ENCODE results near the gene BICDL1.

The BICDL1 gene

DNA sequence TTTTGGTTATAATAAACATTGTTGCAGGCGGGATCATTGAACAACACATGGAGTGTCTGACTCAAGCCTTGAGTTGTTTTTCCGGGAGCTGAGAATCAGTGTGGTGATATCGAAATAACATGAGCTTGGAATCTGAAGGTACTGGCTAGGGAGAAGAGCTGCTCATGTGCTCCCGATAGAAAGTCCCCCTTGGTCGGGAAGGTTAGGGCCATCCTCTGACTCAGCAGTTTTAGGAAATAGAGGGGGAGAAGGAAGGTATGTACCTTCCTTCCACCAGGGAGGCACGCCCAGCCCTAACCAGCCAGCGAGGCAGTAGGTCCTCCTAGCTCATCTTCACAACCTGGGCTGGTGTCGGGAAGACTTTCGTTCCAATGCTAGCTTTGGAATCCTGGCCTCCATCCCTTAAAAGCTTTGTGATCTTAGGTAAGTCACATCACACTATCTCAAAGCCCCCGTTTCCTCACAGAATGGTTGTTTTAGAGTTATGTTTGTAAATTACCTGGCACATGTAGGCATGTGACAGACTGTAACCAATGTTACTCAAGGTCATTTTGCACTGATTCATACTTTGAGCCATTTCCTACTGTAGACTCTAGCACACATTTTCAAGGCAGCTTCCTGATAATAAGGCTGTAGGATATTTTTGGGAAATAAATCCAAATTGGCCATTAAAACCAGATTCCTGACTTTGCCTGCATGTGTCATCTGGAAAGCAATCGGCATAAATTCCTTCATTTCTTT is 129.5 kb downstream of the BICDL1 start:
- Histone ChIP-seq H3F3A (ENCODE audit: low read depth) (0 out of 2 replicates have a peak, but pooled peaks cover 3% of the 10 kb centered on the region), H3K79me2 (ENCODE audit: insufficient read depth, low read length) (peaks cover 45% of the 10 kb centered on the region), H3K4me3 (ENCODE audit: low read length, poor library complexity, severe bottlenecking) (peak overlapping the region; percentile 99), H3K4me2 (ENCODE audit: low read depth, low read length, poor library complexity, severe bottlenecking) (peak overlapping the region; percentile 96), H3K9me3 (ENCODE audit: insufficient read depth, low read depth, low read length) (no peaks in the 10 kb centered on the region), H3K9ac (ENCODE audit: low read depth, low read length, poor library complexity, severe bottlenecking) (peak overlapping the region; percentile 94), H3K27me3 (ENCODE audit: insufficient read depth, low read length, poor library complexity, severe bottlenecking) (no peaks in the 10 kb centered on the region), H3K36me3 (ENCODE audit: insufficient read depth, low read length) (no peaks in the 10 kb centered on the region), H2AFZ (ENCODE audit: low read length) (no peak overlapping the region), H3K9me2 (replicated peaks; ENCODE audit: low read depth, low read length) (no peaks in the 10 kb centered on the region), H3K4me1 (ENCODE audit: insufficient read depth, low read length, poor library complexity, severe bottlenecking) (peaks cover 52% of the 10 kb centered on the region), H4K20me1 (ENCODE audit: insufficient read depth, low read length, poor library complexity, severe bottlenecking) (peaks cover 42% of the 10 kb centered on the region)
- TF ChIP-seq EZH2phosphoT487 (IDR thresholded peaks at IDR 0.05; ENCODE audit: borderline replicate concordance): no peak
- TF ChIP-seq, protein P1, sequence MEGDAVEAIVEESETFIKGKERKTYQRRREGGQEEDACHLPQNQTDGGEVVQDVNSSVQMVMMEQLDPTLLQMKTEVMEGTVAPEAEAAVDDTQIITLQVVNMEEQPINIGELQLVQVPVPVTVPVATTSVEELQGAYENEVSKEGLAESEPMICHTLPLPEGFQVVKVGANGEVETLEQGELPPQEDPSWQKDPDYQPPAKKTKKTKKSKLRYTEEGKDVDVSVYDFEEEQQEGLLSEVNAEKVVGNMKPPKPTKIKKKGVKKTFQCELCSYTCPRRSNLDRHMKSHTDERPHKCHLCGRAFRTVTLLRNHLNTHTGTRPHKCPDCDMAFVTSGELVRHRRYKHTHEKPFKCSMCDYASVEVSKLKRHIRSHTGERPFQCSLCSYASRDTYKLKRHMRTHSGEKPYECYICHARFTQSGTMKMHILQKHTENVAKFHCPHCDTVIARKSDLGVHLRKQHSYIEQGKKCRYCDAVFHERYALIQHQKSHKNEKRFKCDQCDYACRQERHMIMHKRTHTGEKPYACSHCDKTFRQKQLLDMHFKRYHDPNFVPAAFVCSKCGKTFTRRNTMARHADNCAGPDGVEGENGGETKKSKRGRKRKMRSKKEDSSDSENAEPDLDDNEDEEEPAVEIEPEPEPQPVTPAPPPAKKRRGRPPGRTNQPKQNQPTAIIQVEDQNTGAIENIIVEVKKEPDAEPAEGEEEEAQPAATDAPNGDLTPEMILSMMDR (conservative IDR thresholded peaks at IDR 0.05; ENCODE audit: low read length): no peak

DNA sequence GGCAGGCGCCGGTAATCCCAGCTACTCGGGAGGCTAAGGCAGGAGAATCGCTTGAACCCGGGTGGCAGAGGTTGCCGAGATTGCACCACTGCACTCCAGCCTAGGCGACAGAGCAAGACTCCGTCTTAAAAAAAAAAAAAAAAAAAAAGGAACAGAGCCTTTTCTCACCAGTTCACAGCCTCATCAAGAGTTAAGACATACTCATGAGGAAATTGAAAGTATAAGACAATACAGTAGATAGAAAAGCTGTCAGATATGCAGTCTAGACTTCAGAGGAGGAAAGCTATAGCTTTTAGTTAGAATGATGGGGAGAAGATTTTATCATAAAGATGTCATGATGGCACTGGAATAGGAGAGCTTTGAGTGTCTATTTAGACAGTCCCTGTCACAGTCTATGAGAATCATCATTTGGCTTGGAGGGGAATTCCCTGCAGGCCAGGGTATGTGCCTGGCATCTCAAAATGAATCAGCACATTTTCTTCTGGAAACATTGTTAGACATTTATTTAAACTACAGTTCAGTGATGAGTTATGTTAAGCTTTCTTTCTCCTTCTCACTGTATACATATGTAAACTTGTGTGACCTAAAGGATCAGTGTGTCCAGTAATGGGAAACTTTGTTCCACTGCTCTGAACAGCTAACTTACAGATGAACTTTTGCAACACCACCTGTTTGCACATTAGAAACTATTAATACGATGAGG is 130.4 kb downstream of the BICDL1 start:
- Histone ChIP-seq H2AFZ (ENCODE audit: low read length) (no peak overlapping the region), H3K4me3 (ENCODE audit: low read length, poor library complexity, severe bottlenecking) (no peak overlapping the region), H3K27me3 (ENCODE audit: insufficient read depth, low read length, poor library complexity, severe bottlenecking) (no peaks in the 10 kb centered on the region), H3K4me2 (ENCODE audit: low read depth, low read length, poor library complexity, severe bottlenecking) (no peak overlapping the region), H3K9me3 (ENCODE audit: insufficient read depth, low read depth, low read length) (no peaks in the 10 kb centered on the region), H4K20me1 (ENCODE audit: insufficient read depth, low read length, poor library complexity, severe bottlenecking) (peaks cover 32% of the 10 kb centered on the region), H3K9ac (ENCODE audit: low read depth, low read length, poor library complexity, severe bottlenecking) (no peak overlapping the region), H3K4me1 (ENCODE audit: insufficient read depth, low read length, poor library complexity, severe bottlenecking) (peaks cover 51% of the 10 kb centered on the region), H3F3A (ENCODE audit: low read depth) (0 out of 2 replicates have a peak, but pooled peaks cover 3% of the 10 kb centered on the region), H3K9me2 (replicated peaks; ENCODE audit: low read depth, low read length) (no peaks in the 10 kb centered on the region), H3K36me3 (ENCODE audit: insufficient read depth, low read length) (no peaks in the 10 kb centered on the region), H3K79me2 (ENCODE audit: insufficient read depth, low read length) (peaks cover 35% of the 10 kb centered on the region)
- TF ChIP-seq, protein P1 (conservative IDR thresholded peaks at IDR 0.05; ENCODE audit: low read length): no peak
- no peak for TF ChIP-seq EZH2phosphoT487 (IDR thresholded peaks at IDR 0.05; ENCODE audit: borderline replicate concordance)

DNA sequence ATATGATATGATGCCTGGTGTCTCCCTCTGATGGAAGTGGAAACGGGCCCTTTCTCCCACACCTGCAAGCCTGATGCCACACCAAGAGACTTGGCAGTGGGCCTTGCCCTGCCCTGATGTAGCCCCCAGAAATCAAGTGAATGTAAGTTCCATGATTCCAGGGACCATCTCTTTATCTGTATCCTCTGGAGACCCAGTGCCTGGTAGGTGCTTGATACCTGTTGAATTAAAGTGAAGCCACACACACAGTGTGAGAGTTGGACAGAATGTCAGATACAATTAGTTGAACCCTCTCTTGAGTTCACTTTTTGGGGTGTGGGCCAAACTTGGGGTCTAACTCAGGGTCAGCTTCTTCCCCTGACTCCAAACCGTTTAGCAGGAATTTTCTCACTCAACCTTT is 132.3 kb downstream of the BICDL1 start:
- peaks cover 34% of the 10 kb centered on the region for H3K4me1 ChIP-seq (ENCODE audit: insufficient read depth, low read length, poor library complexity, severe bottlenecking)
- H4K20me1 ChIP-seq (ENCODE audit: insufficient read depth, low read length, poor library complexity, severe bottlenecking): peaks cover 15% of the 10 kb centered on the region
- H3F3A ChIP-seq (ENCODE audit: low read depth): 0 out of 2 replicates have a peak, but pooled peaks cover 3% of the 10 kb centered on the region
- no peaks in the 10 kb centered on the region for H3K9me3 ChIP-seq (ENCODE audit: insufficient read depth, low read depth, low read length)
- no peak for TF ChIP-seq EZH2phosphoT487 (IDR thresholded peaks at IDR 0.05; ENCODE audit: borderline replicate concordance)
- TF ChIP-seq, protein P1 (conservative IDR thresholded peaks at IDR 0.05; ENCODE audit: low read length): no peak
- H3K9ac ChIP-seq (ENCODE audit: low read depth, low read length, poor library complexity, severe bottlenecking): no peak overlapping the region
- no peaks in the 10 kb centered on the region; the same call in 1 of the 2 replicates for H3K36me3 ChIP-seq (ENCODE audit: insufficient read depth, low read length)
- no peaks in the 10 kb centered on the region for H3K27me3 ChIP-seq (ENCODE audit: insufficient read depth, low read length, poor library complexity, severe bottlenecking)
- no peaks in the 10 kb centered on the region for H3K9me2 ChIP-seq (replicated peaks; ENCODE audit: low read depth, low read length)
- no peak overlapping the region for H3K4me2 ChIP-seq (ENCODE audit: low read depth, low read length, poor library complexity, severe bottlenecking)
- H3K79me2 ChIP-seq (ENCODE audit: insufficient read depth, low read length): peaks cover 17% of the 10 kb centered on the region
- no peak overlapping the region for H3K4me3 ChIP-seq (ENCODE audit: low read length, poor library complexity, severe bottlenecking)
- no peak overlapping the region for H2AFZ ChIP-seq (ENCODE audit: low read length)
